HG03457 (cell line): ENCODE results near the gene HS3ST5.

ENCODE experiments used
- ATAC-seq: cut with Tn5 transposase; IDR thresholded peaks from one replicate; pipeline ENCODE4 v1.9.1; 2021; ENCODE audit warnings: moderate number of reproducible peaks; ENCODE audit not compliant: unreplicated experiment

Gene HS3ST5

DNA sequence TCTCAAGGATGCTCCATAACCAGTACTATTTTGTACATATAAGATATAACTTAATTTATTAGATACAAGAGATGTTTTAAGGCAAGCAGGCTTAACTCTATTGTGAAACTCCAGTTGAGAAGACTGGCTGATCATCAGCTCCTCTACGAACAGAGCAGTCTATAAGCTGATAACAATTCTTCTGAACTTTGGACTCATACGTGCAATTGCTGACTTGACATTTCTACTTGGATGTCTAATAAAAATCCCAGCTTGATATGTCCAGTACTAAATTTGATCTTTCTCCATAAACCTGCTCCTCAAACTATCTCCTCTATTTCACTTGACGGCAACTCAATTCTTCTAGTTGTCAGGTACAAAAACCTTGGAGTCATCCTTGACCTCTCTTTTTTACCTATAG, 141.9 kb downstream of the HS3ST5 start:
- ATAC-seq = no peak

DNA sequence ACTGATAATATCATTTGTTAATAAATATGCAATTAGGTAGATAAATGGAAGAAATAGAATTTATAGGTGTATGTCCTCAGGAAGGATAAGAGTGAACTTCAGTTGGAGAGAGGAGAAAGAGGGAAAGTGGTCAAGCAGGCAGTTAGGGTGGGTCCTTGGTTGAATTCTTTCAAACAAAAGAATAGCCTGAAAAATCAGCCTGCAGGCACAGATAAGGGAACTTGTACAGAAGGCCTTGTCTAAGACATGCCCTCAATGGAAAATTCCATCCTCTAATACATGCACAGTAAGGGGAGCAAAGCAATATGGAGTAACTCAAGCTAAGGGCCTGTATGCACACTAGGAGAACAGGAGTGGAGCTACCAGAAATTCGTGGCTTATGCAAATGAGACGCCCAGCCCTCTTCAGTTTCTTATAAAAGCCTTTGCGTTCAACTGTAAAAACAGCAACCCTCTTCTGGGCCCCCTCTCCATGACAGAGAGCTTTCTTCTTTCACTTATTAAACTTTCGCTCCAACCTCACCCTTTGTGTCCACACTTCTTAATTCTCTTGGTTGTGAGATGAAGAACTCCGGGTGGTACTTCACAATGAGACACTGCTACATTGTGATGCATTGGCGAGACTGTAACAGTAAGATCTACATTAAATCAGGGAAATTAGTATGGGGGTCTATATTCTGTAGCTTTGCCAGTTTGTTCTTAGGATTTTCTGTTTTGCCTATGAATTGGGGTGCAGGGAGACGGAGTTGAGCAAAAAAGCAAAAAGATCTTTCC, 147.0 kb downstream of the HS3ST5 start:
- ATAC-seq = no peak

DNA sequence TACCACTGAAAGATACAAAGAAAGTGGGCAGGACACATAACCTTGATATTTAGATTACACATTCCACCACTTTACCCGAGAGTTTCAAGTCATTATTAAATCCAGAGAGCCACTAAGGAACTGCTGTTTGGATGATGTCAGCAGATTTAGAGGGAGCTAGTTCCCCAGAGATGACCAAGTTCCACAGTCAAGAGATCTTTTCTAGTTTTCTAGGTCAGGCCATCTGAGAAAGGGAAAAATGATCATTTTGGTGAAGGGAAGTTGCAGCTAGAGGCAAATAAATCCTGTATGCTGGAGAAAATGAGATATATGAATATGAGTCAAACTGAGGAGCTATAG, 147.8 kb downstream of the HS3ST5 start:
- ATAC-seq = no peak

DNA sequence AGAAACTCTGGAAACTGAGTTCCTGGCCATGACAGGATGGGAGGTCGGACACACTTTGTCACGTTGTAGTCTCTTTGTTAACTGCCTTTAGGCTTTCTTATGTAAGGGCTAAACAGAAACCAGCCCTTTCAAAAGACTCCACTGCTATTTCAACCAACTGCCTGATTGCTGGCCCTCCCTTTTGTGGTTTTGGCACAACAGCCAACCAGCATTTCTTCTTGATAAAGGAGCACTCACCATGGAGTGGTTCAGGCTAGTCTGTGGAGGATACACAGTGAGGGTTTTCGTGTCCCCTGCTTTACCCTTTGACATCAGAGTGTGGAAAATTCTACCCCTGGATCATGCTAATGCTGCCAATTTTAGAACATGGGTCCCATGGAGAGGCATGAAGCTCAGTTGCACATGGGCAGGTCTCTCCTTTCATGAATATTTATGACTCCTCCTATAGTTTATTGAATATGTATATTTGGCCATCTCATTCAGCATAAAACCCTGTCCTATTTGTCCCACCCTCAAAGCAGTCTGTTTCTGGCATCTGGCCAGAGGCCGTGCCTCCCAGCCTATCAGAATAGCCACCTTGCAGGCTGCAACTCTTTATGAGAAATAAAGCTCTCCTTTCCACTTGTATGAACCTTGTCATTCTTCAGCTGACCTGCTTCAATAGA, 148.3 kb downstream of the HS3ST5 start:
- no peak for ATAC-seq

DNA sequence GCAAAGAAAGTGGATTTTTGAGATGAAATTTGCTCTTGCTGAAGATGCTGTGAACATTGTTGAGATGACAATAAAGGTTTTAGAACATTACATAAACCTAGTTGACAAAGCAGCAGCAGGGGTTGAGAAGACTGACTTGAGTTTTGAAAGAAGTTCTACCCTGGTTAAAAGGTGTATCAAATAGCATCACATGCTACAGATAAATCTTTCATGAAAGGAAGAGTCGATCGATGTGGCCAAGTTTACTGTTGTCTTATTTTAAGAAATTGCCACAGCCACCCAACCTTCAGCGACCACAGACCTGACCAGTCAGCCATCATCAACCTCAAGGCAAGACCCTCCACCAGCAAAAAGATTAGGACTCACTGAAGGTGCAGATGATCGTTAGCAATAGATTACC, 155.3 kb downstream of the HS3ST5 start:
- ATAC-seq = no peak

DNA sequence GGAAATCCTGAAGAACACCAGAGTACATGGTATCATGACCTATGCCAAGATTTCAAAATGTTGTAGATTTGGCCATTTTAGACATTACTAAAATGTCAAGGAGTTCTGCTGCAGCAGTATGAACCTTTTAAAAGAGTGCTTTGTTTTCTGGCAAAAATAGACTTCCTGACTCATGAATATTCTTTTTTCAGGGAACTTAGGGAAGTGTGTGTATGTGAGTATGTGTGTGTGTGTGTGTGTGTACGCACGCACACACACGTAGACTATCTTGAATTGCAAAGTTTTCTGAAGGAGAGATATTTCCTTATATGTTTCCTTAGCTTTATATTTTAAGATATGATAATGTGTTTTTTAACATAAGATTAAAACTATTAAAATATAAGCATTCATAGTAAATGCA, 161.2 kb downstream of the HS3ST5 start:
- no peak for ATAC-seq

DNA sequence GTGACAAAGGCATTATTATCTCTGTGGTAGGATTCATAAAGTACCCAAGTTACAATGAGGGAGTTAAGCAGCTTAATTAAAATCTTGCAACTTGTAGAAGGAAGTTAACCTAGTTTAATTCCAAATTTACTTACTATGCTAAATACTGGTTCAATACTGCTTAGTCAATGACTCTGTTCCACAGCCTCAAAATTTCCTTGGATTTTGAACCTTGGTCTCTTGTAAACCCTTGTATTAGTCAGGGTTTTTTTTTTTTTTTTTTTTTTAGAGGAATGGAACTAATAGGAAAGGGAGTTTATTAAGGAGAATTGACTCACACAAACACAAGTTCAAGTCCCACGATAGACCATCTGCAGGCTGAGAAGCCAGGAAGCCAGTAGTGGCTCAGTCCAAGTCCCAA, 163.4 kb downstream of the HS3ST5 start:
- no peak for ATAC-seq

DNA sequence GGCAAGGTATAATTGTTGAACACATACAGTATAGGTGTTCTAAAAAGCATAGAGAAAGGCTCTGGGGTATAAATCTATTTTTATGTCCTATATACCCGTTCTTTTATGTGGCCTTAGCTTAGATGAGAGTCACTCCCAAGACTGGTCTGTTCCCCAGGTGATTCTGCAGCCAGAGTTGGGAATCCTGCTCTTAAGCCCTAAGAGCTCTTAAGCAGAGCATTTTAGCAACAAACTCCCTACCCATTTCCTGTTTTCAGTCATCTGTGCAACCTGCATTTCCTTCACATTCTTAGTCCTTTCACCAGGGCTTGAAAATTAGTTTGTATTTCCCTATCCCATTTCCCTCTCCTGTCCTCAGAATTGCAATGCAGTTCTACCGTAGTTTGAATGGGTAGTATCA, 166.1 kb downstream of the HS3ST5 start:
- ATAC-seq = no peak

DNA sequence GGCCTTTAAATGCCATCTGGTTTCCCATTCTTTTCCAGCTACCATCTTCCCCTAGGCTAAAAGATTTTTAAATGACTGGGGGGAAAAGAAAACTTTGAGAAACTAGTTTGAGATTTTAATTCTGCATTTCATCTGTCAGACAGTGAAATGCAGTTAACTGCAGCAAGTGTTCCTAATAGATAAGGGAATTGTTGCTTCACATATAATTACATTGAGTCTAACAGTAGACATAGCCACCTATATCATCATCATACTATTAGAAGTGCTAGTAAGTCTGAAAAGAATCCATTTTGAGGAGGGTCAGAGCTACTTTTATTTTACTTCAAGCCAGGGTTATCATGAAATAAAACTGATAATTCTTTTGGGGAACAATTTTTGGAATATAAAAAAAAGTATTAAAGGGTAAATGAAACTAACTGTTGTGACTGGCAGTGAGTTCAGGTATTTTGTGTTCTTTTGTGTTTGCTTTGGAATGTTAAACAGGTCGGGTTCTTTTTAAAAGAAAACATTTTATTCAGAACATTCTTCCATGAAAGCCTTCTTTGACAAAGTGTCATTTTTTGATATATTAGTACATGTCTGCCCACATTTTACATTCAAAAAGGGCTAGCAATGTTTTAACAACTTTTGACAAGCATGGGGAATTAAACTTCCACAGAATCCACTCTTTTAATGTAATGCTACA, 170.1 kb downstream of the HS3ST5 start:
- no peak for ATAC-seq

DNA sequence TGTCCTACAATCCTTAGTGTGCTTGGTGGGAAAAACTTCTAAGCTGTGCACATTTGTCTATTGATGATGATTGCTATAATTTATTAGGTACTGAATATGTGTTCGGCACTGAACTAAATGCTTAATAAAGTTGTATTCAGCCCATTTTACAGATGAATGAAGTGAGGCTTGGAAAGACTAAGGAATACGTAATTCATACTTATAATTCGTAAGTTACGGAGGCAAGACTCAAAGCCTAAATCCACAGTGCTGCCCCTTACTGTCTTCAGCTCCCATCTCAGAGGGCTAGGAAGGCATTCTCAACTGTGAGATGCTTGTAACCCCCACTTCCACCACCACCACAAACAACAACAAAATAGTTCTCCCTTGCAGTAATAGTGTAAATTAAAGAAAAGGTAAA, 171.3 kb downstream of the HS3ST5 start:
- ATAC-seq = no peak

DNA sequence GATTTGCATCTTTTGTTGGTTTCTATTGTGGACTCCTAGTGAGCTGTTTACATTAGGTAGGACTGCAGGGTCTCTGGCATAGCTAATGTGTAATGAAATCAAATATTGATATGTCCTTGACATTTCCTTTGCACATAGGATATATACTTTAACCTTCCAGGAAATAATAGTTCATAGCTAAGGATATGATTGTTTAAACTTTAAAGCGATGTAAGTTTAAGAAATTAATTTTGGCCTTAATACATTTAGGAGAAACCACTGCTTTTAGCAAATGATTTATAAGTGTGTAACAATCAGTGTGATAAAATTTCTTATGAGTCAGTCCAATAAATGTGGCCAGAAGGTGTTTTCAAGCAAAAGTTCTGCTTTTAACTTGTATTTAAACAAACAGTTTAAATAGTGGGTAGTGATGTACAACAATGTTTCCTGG, 171.8 kb downstream of the HS3ST5 start:
- no peak for ATAC-seq

DNA sequence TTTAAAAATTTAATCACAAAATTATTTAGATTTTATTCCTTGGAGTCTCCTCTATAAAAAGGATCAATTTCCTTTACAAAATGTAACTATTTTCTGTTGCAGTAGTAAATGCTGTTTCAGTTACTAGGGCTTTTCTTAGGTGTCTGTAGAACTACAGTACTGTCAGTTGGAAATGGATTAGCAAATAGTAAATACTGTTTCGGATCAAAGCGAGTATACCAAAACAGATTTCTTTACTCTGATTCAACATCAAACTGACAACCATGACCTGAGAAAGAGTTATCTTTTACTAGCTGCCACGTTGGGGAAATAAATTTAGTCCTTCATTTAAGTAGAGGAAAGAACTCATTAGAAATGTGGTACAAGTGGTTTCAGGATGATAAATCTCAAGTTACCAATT, 172.5 kb downstream of the HS3ST5 start:
- ATAC-seq = no peak

DNA sequence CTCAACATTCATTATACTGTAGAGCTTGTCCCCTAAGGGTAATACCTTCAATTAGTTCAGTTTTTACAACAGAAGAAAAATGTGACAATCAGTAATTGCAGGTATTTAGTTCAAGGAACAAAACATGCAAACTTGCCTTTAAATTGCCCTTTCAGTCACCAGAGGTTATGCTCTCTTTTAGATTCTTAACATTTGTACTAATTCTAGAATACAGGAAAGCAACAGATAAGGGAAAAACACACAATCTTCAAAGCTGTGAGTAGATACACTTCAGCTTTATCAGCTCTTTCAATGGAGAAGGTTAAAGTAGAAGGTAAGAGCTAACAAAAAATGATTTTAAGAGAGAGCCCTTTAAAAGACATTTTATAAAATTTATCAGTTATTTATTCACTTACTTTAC, 173.1 kb downstream of the HS3ST5 start:
- no peak for ATAC-seq

DNA sequence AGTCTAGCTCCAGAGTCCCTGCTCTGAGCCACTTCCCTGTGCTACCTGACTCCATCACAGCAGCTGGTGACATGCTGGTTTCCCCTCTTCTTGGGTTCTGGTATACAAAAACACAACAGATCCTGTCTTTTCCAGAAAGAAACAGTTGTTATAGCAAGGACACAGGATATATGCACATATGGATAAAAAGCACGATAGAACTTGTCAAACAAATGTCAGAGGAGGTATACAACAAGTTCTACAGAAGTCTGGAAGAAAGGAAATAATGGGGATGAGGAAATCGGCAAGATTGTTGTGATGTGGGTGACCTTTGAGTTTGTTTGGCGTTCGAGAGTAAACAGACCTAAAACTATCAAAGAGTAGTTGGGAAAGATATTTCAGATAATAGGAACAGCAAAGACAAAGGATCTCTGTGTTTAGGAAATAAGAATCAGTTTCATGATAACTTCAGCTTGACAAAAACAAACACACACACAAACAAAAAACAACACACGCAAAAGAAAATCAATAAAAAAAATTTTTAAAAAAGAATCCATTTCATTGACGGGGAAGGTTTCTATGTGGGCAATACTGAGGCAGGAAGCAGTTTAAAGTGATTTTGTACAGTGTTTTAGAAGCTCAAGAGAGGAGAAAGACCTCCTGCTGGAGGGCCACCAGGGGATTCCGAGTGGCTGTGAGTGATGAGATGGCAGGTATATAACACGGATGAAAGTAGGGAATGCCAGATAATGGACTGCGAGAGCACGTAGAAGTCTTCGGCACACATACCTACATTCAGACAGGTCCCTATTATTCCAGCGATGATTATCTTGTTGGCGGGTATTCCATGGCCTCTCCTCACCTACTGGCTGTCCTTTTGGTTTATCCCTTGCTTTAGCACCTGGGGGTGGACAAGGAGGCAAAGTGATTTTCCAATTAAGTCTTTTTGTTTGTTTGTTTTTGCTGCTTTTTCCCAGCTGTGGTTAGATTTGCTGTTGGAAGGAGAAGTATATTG, 174.9 kb downstream of the HS3ST5 start:
- ATAC-seq = no peak

DNA sequence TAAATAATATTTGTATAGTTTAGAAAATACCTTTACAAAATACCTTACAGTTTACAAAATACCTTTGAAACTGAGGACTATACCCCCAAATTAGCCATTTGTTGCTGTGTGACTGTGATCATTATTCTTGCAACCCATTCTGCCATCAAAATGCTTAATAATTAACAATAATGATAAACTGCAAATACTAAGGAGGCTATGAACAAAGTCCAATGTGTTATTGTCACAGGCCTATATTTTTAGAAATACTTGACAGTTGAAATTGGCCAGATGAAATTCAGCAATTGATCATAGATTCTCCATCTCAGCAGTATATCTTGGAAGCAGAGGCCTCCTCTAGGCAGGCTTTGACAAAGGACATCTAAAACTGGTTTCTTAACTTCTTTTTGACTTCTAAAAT, 178.6 kb downstream of the HS3ST5 start:
- no peak for ATAC-seq

DNA sequence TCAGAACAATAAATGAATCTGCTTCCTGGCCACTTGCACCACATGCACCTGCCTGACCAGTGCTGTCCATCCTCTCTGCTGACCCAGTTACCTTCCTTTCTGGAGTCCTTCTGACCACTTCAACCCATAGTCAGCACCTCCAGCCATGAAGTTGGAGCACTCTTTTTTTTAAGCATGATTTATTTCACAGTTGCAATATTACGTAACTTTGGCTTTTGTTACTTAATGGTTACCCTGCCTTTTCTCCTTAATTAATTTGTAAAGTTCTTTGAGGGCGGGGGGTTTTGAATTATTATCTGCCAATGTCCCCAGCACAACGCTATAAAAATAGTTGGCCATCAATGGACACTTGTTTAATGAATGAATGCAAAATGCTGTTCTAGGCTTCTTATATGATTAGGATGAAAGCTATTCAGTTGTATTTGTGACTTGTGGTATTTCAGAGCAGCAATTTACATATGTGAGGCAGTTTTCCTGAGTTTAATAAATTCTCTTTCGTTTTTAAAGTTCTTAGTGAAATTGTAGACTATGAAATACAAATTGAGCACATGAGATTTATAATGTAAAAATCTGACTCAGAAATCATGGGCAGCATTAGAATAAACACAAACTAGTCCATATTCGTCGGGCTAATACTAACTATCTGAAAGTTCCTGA, 180.0 kb downstream of the HS3ST5 start:
- no peak for ATAC-seq

DNA sequence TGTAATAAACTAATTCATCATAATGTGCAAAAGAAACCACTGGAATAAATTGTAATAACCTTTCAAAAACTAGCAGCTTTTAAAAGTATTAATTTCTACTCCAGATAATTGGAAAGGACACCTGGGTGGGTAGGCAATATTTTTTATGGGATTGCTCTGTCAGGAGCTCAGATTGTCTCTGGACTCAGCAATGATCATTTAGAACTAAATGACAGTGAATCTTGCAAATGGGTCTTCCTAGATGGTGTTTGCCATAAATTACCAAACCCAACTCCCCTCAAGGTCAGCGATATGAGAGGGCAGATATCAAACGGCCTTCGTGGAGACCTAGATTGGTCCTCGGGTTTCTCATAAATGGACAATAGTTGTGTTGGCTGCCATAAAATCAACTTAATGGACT, 181.9 kb downstream of the HS3ST5 start:
- no peak for ATAC-seq

DNA sequence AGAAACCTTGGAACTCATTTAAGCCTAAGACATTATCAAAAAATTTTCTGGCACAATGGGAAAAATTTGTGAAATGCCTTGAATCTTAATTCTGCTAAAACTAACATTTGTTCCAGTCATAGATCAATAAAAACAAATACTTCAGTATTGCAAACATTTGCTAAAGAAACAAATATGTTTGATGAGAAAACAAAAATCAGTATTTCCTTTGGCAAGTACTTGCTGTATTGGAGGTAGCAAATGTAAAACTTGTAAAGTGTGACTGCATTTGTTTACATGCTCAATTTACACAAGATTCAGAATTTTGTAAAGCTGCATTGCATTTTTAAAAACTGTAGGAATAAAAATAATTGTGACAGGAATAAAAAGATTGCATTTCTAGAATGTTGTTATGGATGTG, 183.1 kb downstream of the HS3ST5 start:
- ATAC-seq = no peak

DNA sequence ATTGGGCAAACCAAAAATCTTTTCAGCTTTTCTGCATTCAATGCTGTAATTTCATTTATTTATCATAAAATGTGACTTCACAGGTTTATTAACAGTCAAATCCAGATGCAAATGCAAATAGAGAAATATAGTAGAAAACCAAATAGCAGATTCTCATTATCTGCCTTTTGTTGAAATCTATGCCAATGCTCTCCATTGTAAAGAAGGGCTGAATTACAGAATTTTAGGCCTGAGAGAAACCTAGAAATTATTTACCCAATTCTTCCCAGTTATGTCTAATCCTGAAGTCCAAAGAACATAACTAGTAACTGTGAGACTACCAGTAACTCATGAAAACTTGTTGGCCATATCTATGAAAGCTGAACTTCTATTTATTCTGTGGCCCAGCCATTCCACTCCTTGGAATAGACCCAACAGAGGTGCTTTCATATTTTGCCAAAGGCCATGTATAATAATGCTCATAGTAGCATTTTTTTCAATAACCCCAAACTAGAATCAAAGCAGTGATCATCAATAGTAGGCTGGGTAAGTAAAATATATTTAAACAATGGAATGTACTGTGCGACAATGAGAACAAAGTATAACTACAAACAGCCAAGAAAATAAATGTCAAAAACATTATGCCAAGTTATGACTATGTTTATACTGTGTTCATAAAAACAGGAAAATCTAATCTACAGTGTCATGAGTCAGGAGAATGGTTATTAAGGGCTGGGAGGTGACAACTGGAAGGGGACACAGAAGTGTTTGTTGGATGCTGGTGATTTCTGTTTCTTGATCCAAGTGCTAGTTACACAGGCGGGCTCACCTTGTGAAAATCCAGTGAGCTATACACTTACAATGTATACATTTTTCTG, 183.8 kb downstream of the HS3ST5 start:
- no peak for ATAC-seq

DNA sequence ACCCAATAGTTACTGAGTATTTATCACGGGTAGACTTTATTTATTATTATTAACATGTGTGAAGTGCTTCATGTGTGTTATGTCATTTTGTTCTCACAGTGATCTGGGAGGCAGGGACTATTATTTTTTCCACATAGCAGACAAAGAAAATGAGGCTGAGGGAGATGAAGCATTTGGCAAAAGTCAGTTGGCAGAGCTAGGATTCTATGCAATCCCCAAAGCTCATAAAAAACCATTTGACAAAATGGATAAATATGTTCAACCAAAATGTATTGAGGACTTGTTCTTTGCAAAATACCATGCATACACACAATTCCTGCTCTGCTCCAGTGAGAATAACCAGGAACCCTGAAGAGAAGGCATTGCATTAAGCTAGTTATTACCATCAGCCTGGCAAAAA, 184.4 kb downstream of the HS3ST5 start:
- ATAC-seq = no peak
